OCI-LY1 (cell line): ENCODE data around the gene PAPSS2.

Experiments used
- H2AFZ ChIP-seq: fragments of 200-600 bp; sonication (generic), shearing (Covaris generic); 2 replicates; pipeline ENCODE4 v1.6.0; 2014; ENCODE audit warnings: antibody characterized with exemption, mild to moderate bottlenecking, low read length
- H3F3A ChIP-seq: fragments of 200-600 bp; sonication (generic), shearing (Covaris generic); 2 replicates; pipeline ENCODE4 v1.6.0; 2014; ENCODE audit warnings: mild to moderate bottlenecking, antibody characterized with exemption, low read length, moderate library complexity; ENCODE audit not compliant: insufficient read depth
- H3K27ac ChIP-seq: fragments of 200-600 bp; sonication (generic); 2 replicates; pipeline ENCODE4 v1.5.1; 2014; ENCODE audit warnings: low read length, mixed run types, mild to moderate bottlenecking, low read depth; ENCODE audit not compliant: poor library complexity, severe bottlenecking
- H3K27me3 ChIP-seq: fragments of 200-600 bp; sonication (generic); 2 replicates; pipeline ENCODE4 v1.6.0; 2014; ENCODE audit warnings: antibody characterized with exemption, mild to moderate bottlenecking, low read length, moderate library complexity; ENCODE audit not compliant: insufficient read depth
- H3K36me3 ChIP-seq: fragments of 200-600 bp; sonication (generic); 2 replicates; pipeline ENCODE4 v1.6.1; 2014; ENCODE audit warnings: mild to moderate bottlenecking, antibody characterized with exemption, low read length, moderate library complexity, mixed read lengths; ENCODE audit not compliant: insufficient read depth
- H3K4me1 ChIP-seq: fragments of 200-600 bp; sonication (generic); 2 replicates; pipeline ENCODE4 v1.5.1; 2014; ENCODE audit warnings: mild to moderate bottlenecking, low read length, moderate library complexity; ENCODE audit not compliant: insufficient read depth, severe bottlenecking
- H3K4me2 ChIP-seq: fragments of 200-600 bp; sonication (generic), shearing (Covaris generic); 2 replicates; pipeline ENCODE4 v1.6.1; 2014; ENCODE audit warnings: low read length
- H3K4me3 ChIP-seq: fragments of 200-600 bp; sonication (generic); 2 replicates; pipeline ENCODE4 v1.5.1; 2014; ENCODE audit warnings: low read length, low read depth, mild to moderate bottlenecking, mixed read lengths; ENCODE audit not compliant: poor library complexity, severe bottlenecking
- H3K79me2 ChIP-seq: fragments of 200-600 bp; shearing (Covaris generic); 2 replicates; pipeline ENCODE4 v1.6.1; 2016; ENCODE audit warnings: mixed run types, low read length, mixed read lengths; ENCODE audit not compliant: insufficient read depth
- H3K9ac ChIP-seq: fragments of 200-600 bp; sonication (generic), shearing (Covaris generic); 2 replicates; pipeline ENCODE4 v1.6.1; 2014; ENCODE audit warnings: mild to moderate bottlenecking, low read length, mixed read lengths
- H3K9me2 ChIP-seq: fragments of 200-600 bp; sonication (generic), shearing (Covaris generic); 2 replicates; pipeline ENCODE4 v1.6.1; 2014; ENCODE audit warnings: low read depth, mild to moderate bottlenecking, low read length, mixed read lengths
- H3K9me3 ChIP-seq: fragments of 200-600 bp; shearing (Covaris generic); 2 replicates; pipeline ENCODE4 v1.6.1; 2014; ENCODE audit warnings: low read length, mixed read lengths
- H4K20me1 ChIP-seq: fragments of 200-600 bp; sonication (generic), shearing (Covaris generic); 2 replicates; pipeline ENCODE4 v1.6.0; 2016; ENCODE audit warnings: mild to moderate bottlenecking, low read length; ENCODE audit not compliant: insufficient read depth
- EZH2 ChIP-seq: fragments of 200-600 bp; sonication (generic), shearing (Covaris generic); IDR thresholded peaks from 2 replicates; pipeline ENCODE4 v1.8.0; 2017; ENCODE audit warnings: borderline replicate concordance, mixed run types, mild to moderate bottlenecking, antibody characterized with exemption, low read length, moderate library complexity, mixed read lengths
- TF ChIP-seq, protein P1 (sequence below): fragments of 200-600 bp; sonication (generic), shearing (Covaris generic); IDR thresholded peaks from 2 replicates; pipeline ENCODE4 v1.5.1; 2017; ENCODE audit warnings: mild to moderate bottlenecking, antibody characterized with exemption, low read length, moderate library complexity, mixed read lengths

PAPSS2 gene

GRCh38 chr10:87759551-87759950 lies 99.9 kb downstream of the PAPSS2 start:
- Histone ChIP-seq H3K36me3 (peaks cover 42% of the 10 kb centered on the region), H3K27ac (no peak overlapping the region), H3K9ac (no peak overlapping the region), H3K9me2 (no peaks in the 10 kb centered on the region), H3K9me3 (no peaks in the 10 kb centered on the region), H4K20me1 (no peaks in the 10 kb centered on the region), H2AFZ (no peak overlapping the region), H3K79me2 (no peaks in the 10 kb centered on the region), H3F3A (no peaks in the 10 kb centered on the region), H3K4me1 (no peaks in the 10 kb centered on the region), H3K4me2 (no peak overlapping the region), H3K4me3 (no peak overlapping the region), H3K27me3 (no peaks in the 10 kb centered on the region)
- TF ChIP-seq, protein P1, sequence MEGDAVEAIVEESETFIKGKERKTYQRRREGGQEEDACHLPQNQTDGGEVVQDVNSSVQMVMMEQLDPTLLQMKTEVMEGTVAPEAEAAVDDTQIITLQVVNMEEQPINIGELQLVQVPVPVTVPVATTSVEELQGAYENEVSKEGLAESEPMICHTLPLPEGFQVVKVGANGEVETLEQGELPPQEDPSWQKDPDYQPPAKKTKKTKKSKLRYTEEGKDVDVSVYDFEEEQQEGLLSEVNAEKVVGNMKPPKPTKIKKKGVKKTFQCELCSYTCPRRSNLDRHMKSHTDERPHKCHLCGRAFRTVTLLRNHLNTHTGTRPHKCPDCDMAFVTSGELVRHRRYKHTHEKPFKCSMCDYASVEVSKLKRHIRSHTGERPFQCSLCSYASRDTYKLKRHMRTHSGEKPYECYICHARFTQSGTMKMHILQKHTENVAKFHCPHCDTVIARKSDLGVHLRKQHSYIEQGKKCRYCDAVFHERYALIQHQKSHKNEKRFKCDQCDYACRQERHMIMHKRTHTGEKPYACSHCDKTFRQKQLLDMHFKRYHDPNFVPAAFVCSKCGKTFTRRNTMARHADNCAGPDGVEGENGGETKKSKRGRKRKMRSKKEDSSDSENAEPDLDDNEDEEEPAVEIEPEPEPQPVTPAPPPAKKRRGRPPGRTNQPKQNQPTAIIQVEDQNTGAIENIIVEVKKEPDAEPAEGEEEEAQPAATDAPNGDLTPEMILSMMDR = no peak
- TF ChIP-seq EZH2 = no peak

- Histone ChIP-seq H3K27me3 (no peaks in the 10 kb centered on the region), H2AFZ (no peak overlapping the region), H3K9me2 (no peaks in the 10 kb centered on the region), H3F3A (no peaks in the 10 kb centered on the region), H3K4me3 (no peak overlapping the region), H3K79me2 (no peaks in the 10 kb centered on the region), H3K4me2 (no peak overlapping the region), H3K9ac (no peak overlapping the region), H3K4me1 (no peaks in the 10 kb centered on the region), H4K20me1 (no peaks in the 10 kb centered on the region), H3K36me3 (peaks cover 36% of the 10 kb centered on the region; the same call in 1 of the 2 replicates), H3K27ac (no peak overlapping the region), H3K9me3 (no peaks in the 10 kb centered on the region)
- TF ChIP-seq, protein P1 = no peak
- no peak for TF ChIP-seq EZH2
Observed at GRCh38 chr10:87760195-87760905, 100.7 kb downstream of the PAPSS2 start.

DNA sequence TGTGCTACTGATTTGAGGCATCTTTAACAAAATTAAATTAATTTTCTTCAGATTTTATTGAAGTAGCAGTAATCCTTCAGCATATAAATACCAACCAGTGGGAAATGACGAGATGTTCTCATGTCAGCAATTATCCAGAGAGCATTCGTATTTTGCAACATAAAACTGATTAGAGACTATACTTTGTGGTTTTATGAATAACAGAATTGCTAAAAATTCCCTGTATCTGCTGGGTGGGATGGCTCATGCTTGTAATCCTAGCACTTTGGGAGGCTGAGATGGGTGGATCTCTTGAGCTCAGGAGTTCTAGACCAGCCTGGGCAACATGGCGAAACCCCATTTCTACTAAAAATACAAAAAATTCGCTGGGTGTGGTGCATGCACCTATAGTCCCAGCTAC lies 101.5 kb downstream of the PAPSS2 start:
- H3K4me2 ChIP-seq = no peak overlapping the region
- no peaks in the 10 kb centered on the region for H4K20me1 ChIP-seq
- H3K36me3 ChIP-seq = peaks cover 38% of the 10 kb centered on the region
- no peak overlapping the region for H2AFZ ChIP-seq
- H3K9ac ChIP-seq = no peak overlapping the region
- no peaks in the 10 kb centered on the region for H3F3A ChIP-seq
- no peaks in the 10 kb centered on the region for H3K9me2 ChIP-seq
- TF ChIP-seq, protein P1 = no peak
- TF ChIP-seq EZH2 = no peak
- H3K27ac ChIP-seq = no peak overlapping the region
- no peaks in the 10 kb centered on the region for H3K79me2 ChIP-seq
- H3K4me1 ChIP-seq = no peaks in the 10 kb centered on the region
- H3K27me3 ChIP-seq = no peaks in the 10 kb centered on the region
- no peaks in the 10 kb centered on the region for H3K9me3 ChIP-seq
- H3K4me3 ChIP-seq = no peak overlapping the region
